Neural cell (in vitro differentiated cells): ENCODE data around the gene GABRB2. TPM values are rescaled to one million over a fixed set of nuclear protein-coding genes. Genes with fewer than 3 reads are reported as not detected.

Source experiments
- H2AFZ ChIP-seq: fragments of 200-600, 300-800 bp; sonication (generic), shearing (Covaris generic); 2 replicates; pipeline ENCODE4 v1.6.0; 2014; ENCODE audit warnings: low read depth, mild to moderate bottlenecking, antibody characterized with exemption, low read length, moderate library complexity
- H3F3A ChIP-seq: fragments of 200-600 bp; shearing (Covaris generic); 2 replicates; pipeline ENCODE4 v1.6.1; 2016; ENCODE audit warnings: mild to moderate bottlenecking, moderate library complexity, mixed read lengths, antibody characterized with exemption, low read length; ENCODE audit not compliant: insufficient read depth, poor library complexity, severe bottlenecking
- H3K27ac ChIP-seq: fragments of 200-600, 300-800 bp; sonication (generic), shearing (Covaris generic); 2 replicates; pipeline ENCODE4 v1.5.1; 2014; ENCODE audit warnings: mild to moderate bottlenecking, low read length, moderate library complexity
- H3K27me3 ChIP-seq: fragments of 300-800, 200-600 bp; sonication (generic), shearing (Covaris generic); 2 replicates; pipeline ENCODE4 v1.6.0; 2014; ENCODE audit warnings: mild to moderate bottlenecking, low read depth, low read length, moderate library complexity; ENCODE audit not compliant: insufficient read depth
- H3K36me3 ChIP-seq: fragments of 300-800, 200-600 bp; sonication (generic), shearing (Covaris generic); 2 replicates; pipeline ENCODE4 v1.5.1; 2014; ENCODE audit warnings: mild to moderate bottlenecking, antibody characterized with exemption, low read length, moderate library complexity; ENCODE audit not compliant: insufficient read depth
- H3K4me2 ChIP-seq: fragments of 300-800, 200-600 bp; sonication (generic), shearing (Covaris generic); 2 replicates; pipeline ENCODE4 v1.6.0; 2014; ENCODE audit warnings: mild to moderate bottlenecking, low read length
- H3K4me3 ChIP-seq: fragments of 300-800, 200-600 bp; sonication (generic), shearing (Covaris generic); 2 replicates; pipeline ENCODE4 v1.5.1; 2014; ENCODE audit warnings: mild to moderate bottlenecking, low read length, moderate library complexity
- H3K79me2 ChIP-seq: fragments of 200-600 bp; shearing (Covaris generic); replicated peaks from 2 replicates; pipeline ENCODE4 v1.6.0; 2014; ENCODE audit warnings: mild to moderate bottlenecking, low read length, moderate library complexity; ENCODE audit not compliant: insufficient read depth
- H3K9ac ChIP-seq: fragments of 300-800, 200-600 bp; sonication (generic), shearing (Covaris generic); 2 replicates; pipeline ENCODE4 v1.6.1; 2016; ENCODE audit warnings: mild to moderate bottlenecking, low read length, mixed read lengths
- H3K9me2 ChIP-seq: fragments of 200-600 bp; shearing (Covaris generic); 2 replicates; pipeline ENCODE4 v1.6.1; 2016; ENCODE audit warnings: mild to moderate bottlenecking, low read length, mixed read lengths; ENCODE audit not compliant: insufficient read depth
- H3K9me3 ChIP-seq: fragments of 200-600, 300-800 bp; sonication (generic), shearing (Covaris generic); 2 replicates; pipeline ENCODE4 v1.6.1; 2016; ENCODE audit warnings: mild to moderate bottlenecking, mixed run types, low read length, moderate library complexity, mixed read lengths
- H4K20me1 ChIP-seq: fragments of 200-600 bp; shearing (Covaris generic); 2 replicates; pipeline ENCODE4 v1.6.1; 2016; ENCODE audit warnings: mild to moderate bottlenecking, mixed run types; ENCODE audit not compliant: insufficient read depth
- CTCF ChIP-seq: fragments of 450-650 bp; IDR thresholded peaks from 2 replicates; pipeline ENCODE4 v1.5.1; 2014; ENCODE audit warnings: antibody characterized with exemption, mild to moderate bottlenecking, moderate library complexity; ENCODE audit not compliant: poor library complexity, severe bottlenecking
- EP300 ChIP-seq: fragments of 450-650 bp; conservative IDR thresholded peaks from 2 replicates; pipeline ENCODE4 v1.6.1; 2014; ENCODE audit warnings: antibody characterized with exemption, mild to moderate bottlenecking, moderate library complexity; ENCODE audit not compliant: poor library complexity, severe bottlenecking
- EZH2 ChIP-seq: fragments of 200-600, 300-800 bp; shearing (Covaris generic), sonication (generic); IDR thresholded peaks from 2 replicates; pipeline ENCODE4 v1.6.1; 2014; ENCODE audit warnings: antibody characterized with exemption, low read length, borderline replicate concordance, mild to moderate bottlenecking; ENCODE audit not compliant: insufficient read depth, poor library complexity, severe bottlenecking
- MXI1 ChIP-seq: fragments of 450-650 bp; conservative IDR thresholded peaks from 2 replicates; pipeline ENCODE4 v1.6.1; 2014; ENCODE audit warnings: antibody characterized with exemption, mild to moderate bottlenecking; ENCODE audit not compliant: poor library complexity, severe bottlenecking
- POLR2AphosphoS5 ChIP-seq: IDR thresholded peaks from 2 replicates; pipeline ENCODE4 v1.6.1; 2012
- RAD21 ChIP-seq: fragments of 450-650 bp; conservative IDR thresholded peaks from 2 replicates; pipeline ENCODE4 v1.6.1; 2014; ENCODE audit warnings: antibody characterized with exemption, mild to moderate bottlenecking, moderate library complexity
- REST ChIP-seq: IDR thresholded peaks from 2 replicates; pipeline ENCODE4 v1.6.1; 2012; ENCODE audit warnings: borderline replicate concordance
- SMC3 ChIP-seq: fragments of 450-650 bp; conservative IDR thresholded peaks from 2 replicates; pipeline ENCODE4 v1.6.1; 2014; ENCODE audit warnings: antibody characterized with exemption, mild to moderate bottlenecking, moderate library complexity; ENCODE audit not compliant: poor library complexity
- TAF1 ChIP-seq: IDR thresholded peaks from 2 replicates; pipeline ENCODE4 v1.6.1; 2012; ENCODE audit warnings: low read depth
- polyA plus RNA-seq: library from polyadenylated mRNA; depleted of rRNA; stranded (reverse); fragments of >200 nt; gene quantifications from 2 replicates; pipeline ENCODE4 v1.2.3, GENCODE V29; 2014

Gene GABRB2
- polyA plus RNA-seq, 1 donor from 2014 or later: 106 TPM

GRCh38 chr5:161400583-161400982, 145.9 kb downstream of the GABRB2 start:
- Histone ChIP-seq H4K20me1 (no peaks in the 10 kb centered on the region), H3K79me2 (no peaks in the 10 kb centered on the region), H3K9me2 (no peaks in the 10 kb centered on the region), H3K36me3 (no peaks in the 10 kb centered on the region), H3K27ac (no peak overlapping the region), H3K9me3 (no peaks in the 10 kb centered on the region), H3K4me2 (no peak overlapping the region), H2AFZ (no peak overlapping the region), H3F3A (no peaks in the 10 kb centered on the region), H3K27me3 (no peaks in the 10 kb centered on the region), H3K9ac (no peak overlapping the region), H3K4me3 (no peak overlapping the region)
- TF ChIP-seq TAF1: no peak
- no peak for TF ChIP-seq REST
- no peak for TF ChIP-seq MXI1
- no peak for TF ChIP-seq CTCF
- TF ChIP-seq SMC3: no peak
- no peak for TF ChIP-seq EP300
- no peak for TF ChIP-seq POLR2AphosphoS5
- no peak for TF ChIP-seq RAD21
- TF ChIP-seq EZH2: no peak

GRCh38 chr5:161399996-161400562, 146.4 kb downstream of the GABRB2 start:
- H3K4me3 ChIP-seq: no peak overlapping the region
- H3F3A ChIP-seq: no peaks in the 10 kb centered on the region
- no peak overlapping the region for H2AFZ ChIP-seq
- H3K9me3 ChIP-seq: no peaks in the 10 kb centered on the region
- H4K20me1 ChIP-seq: no peaks in the 10 kb centered on the region
- H3K9me2 ChIP-seq: no peaks in the 10 kb centered on the region
- no peak for TF ChIP-seq RAD21
- no peak for TF ChIP-seq TAF1
- TF ChIP-seq SMC3: no peak
- no peak for TF ChIP-seq EZH2
- TF ChIP-seq POLR2AphosphoS5: no peak
- H3K27ac ChIP-seq: no peak overlapping the region
- H3K27me3 ChIP-seq: no peaks in the 10 kb centered on the region
- no peak overlapping the region for H3K9ac ChIP-seq
- no peak overlapping the region for H3K4me2 ChIP-seq
- no peaks in the 10 kb centered on the region for H3K79me2 ChIP-seq
- H3K36me3 ChIP-seq: no peaks in the 10 kb centered on the region
